ENCODE measurements around the gene SORBS2. TPM values are rescaled to one million over a fixed set of nuclear protein-coding genes. Genes with fewer than 3 reads are reported as not detected.

SORBS2 gene
- total RNA-seq, 1 experiment from 2014 or later: 9.7 TPM

DNA sequence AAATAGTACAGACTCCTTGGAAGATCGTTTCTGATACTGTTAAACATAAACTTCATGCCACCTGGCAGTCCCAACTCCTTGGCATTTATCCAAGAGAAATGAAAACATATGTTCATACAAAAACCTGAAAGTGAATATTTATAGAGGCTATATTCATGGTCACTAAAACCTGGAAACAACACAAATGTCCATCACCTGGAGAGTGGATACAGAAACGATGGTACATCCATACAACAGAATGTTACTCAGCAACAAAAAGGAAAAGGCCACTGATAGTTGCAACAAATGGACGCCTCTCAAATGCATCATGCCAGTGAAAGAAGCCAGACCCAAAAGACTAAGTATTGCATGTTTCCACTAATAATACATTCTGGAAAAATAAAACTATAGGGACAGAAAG, 34.0 kb upstream of the SORBS2 start:
- Mint-ChIP-seq H3K9me3 (peaks cover 29 to 32% of the 10 kb centered on the region in 2 experiments), H3K36me3 (ENCODE audit: insufficient read depth in 1 of 3, low read depth in 3 of 3) (peaks cover 12 to 47% (median 33%) of the 10 kb centered on the region in 3 experiments), H3K27me3 (ENCODE audit: low read depth) (no peaks in the 10 kb centered on the region), H3K27ac (no peak overlapping the region), H3K4me1 (peaks cover 19 to 27% of the 10 kb centered on the region in 2 experiments), H3K4me3 (no peak overlapping the region)
- H4K20me1 ChIP-seq (ENCODE audit: control insufficient read depth, insufficient read depth, insufficient read length): no peaks in the 10 kb centered on the region
- no peak overlapping the region for H4K5ac ChIP-seq (ENCODE audit: insufficient read length, low read depth, low read length)
- no peak overlapping the region for H3K27ac ChIP-seq (ENCODE audit: insufficient read length, low read depth, low read length)
- no peaks in the 10 kb centered on the region for H3K79me2 ChIP-seq (ENCODE audit: insufficient read depth, low read length)
- H2AK5ac ChIP-seq (ENCODE audit: insufficient read length, low read length): no peak overlapping the region
- H2BK12ac ChIP-seq (ENCODE audit: insufficient read length, low read depth, low read length): no peak overlapping the region
- no peaks in the 10 kb centered on the region for H3K79me1 ChIP-seq (ENCODE audit: insufficient read depth, low read depth, low read length, poor library complexity, severe bottlenecking)
- no peak overlapping the region for H2BK20ac ChIP-seq (ENCODE audit: low read depth, low read length, poor library complexity, severe bottlenecking)
- H4K91ac ChIP-seq (ENCODE audit: insufficient read length, low read depth, low read length): no peak overlapping the region
- H3K4me1 ChIP-seq (ENCODE audit: insufficient read depth, low read length): peaks cover 9% of the 10 kb centered on the region; the same call in 1 of the 2 replicates
- H3K4me2 ChIP-seq (ENCODE audit: insufficient read depth, insufficient read length, low read length): no peak overlapping the region
- no peak overlapping the region for H3K14ac ChIP-seq (ENCODE audit: insufficient read depth, low read length)
- H3K27me3 ChIP-seq (ENCODE audit: insufficient read depth, low read length): no peaks in the 10 kb centered on the region
- no peak overlapping the region for H2AFZ ChIP-seq (ENCODE audit: low read length)
- H3K9ac ChIP-seq (ENCODE audit: extremely low read depth, insufficient read length, low read length): no peak overlapping the region
- peaks cover 5% of the 10 kb centered on the region for H3K9me3 ChIP-seq (ENCODE audit: control insufficient read depth, low read depth, low read length)
- no peak overlapping the region for H2BK5ac ChIP-seq (ENCODE audit: insufficient read length, low read length)
- TF ChIP-seq, protein P1, sequence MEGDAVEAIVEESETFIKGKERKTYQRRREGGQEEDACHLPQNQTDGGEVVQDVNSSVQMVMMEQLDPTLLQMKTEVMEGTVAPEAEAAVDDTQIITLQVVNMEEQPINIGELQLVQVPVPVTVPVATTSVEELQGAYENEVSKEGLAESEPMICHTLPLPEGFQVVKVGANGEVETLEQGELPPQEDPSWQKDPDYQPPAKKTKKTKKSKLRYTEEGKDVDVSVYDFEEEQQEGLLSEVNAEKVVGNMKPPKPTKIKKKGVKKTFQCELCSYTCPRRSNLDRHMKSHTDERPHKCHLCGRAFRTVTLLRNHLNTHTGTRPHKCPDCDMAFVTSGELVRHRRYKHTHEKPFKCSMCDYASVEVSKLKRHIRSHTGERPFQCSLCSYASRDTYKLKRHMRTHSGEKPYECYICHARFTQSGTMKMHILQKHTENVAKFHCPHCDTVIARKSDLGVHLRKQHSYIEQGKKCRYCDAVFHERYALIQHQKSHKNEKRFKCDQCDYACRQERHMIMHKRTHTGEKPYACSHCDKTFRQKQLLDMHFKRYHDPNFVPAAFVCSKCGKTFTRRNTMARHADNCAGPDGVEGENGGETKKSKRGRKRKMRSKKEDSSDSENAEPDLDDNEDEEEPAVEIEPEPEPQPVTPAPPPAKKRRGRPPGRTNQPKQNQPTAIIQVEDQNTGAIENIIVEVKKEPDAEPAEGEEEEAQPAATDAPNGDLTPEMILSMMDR (conservative IDR thresholded peaks at IDR 0.05): no peak
- H2BK15ac ChIP-seq (ENCODE audit: low read depth, low read length): no peak overlapping the region
- no peak overlapping the region for H2BK120ac ChIP-seq (ENCODE audit: low read depth, low read length, poor library complexity, severe bottlenecking)
- no peak overlapping the region for H3K23ac ChIP-seq (ENCODE audit: insufficient read length, low read depth, low read length)
- DNase-seq: no peak
- no peaks in the 10 kb centered on the region for H3K23me2 ChIP-seq (ENCODE audit: insufficient read length, low read depth, low read length, poor library complexity, severe bottlenecking)
- H3T11ph ChIP-seq (ENCODE audit: low read length): no peak overlapping the region
- H3K4ac ChIP-seq (ENCODE audit: low read depth, low read length): no peak overlapping the region
- H4K8ac ChIP-seq (replicated peaks; ENCODE audit: insufficient read length, low read depth, low read length): no peak overlapping the region
- no CpG with 5 or more reads among the region's 3 CpGs for WGBS (ENCODE audit: extremely low coverage, insufficient read length, low lambda C conversion rate)
- H3K18ac ChIP-seq (ENCODE audit: insufficient read length, low read depth, low read length): no peak overlapping the region
- H3K56ac ChIP-seq (ENCODE audit: insufficient read length, low read depth, low read length): no peak overlapping the region
